DMS79 treated with DMSO at 0.1 percent for 48 hours (cell line): ENCODE measurements around the gene SCEL.
"Not testable (repeated sequence)": the region's sequence is repeated elsewhere in the genome, so short reads cannot be mapped to it uniquely, and the experiment has no call there.

Experiments
- DNase-seq: peaks from one replicate; lab custom pipeline; 2025; lab: John Stamatoyannopoulos, UW

Gene SCEL

GRCh38 chr13:77662301-77662700 lies 126.8 kb downstream of the SCEL start:
- DNase-seq = not testable (repeated sequence)

GRCh38 chr13:77662831-77663230 lies 127.3 kb downstream of the SCEL start:
- DNase-seq = not testable (repeated sequence)

- DNase-seq = no peak
These were observed 139.3 kb downstream of the SCEL start for GRCh38 chr13:77674852-77675251.

- no peak for DNase-seq
These were observed 143.3 kb downstream of the SCEL start for GRCh38 chr13:77678691-77679235.

GRCh38 chr13:77687799-77688198 lies 152.3 kb downstream of the SCEL start:
- DNase-seq = no peak

GRCh38 chr13:77691871-77692270 lies 156.4 kb downstream of the SCEL start:
- DNase-seq = no peak

- DNase-seq = no peak
These were observed 157.4 kb downstream of the SCEL start for GRCh38 chr13:77692746-77693448.

- DNase-seq = no peak
These were observed 158.0 kb downstream of the SCEL start for GRCh38 chr13:77693449-77693940.
